Activated naive CD8-positive, alpha-beta T cell treated with anti-CD3 and anti-CD28 coated beads, Interleukin-2, amount 10 ng/mL, durations not matched to agents 7 days and 5 days (primary cell): ENCODE measurements around the gene ABCC4. TPM values are rescaled to one million over a fixed set of nuclear protein-coding genes. Genes with fewer than 3 reads are reported as not detected.

Source experiments
- ATAC-seq: fragments of 150-1000 bp; cut with Tn5 transposase; one replicate; pipeline ENCODE4 v1.10.0; 2021; ENCODE audit warnings: low read depth, moderate library complexity
- POLR2A ChIA-PET: fragments of 350-600 bp; sonication (Branson Sonifier 250); formaldehyde crosslinking; loops from one replicate; lab custom pipeline; 2021; ENCODE audit warnings: antibody characterized with exemption; lab: Charles Lee
- DNase-seq: peaks from one replicate; pipeline ENCODE4 v3.0.0; 2021
- H3K27ac Mint-ChIP-seq: one replicate; pipeline ENCODE4 v1.8.0; 2022; ENCODE audit warnings: mild to moderate bottlenecking, mixed read lengths
- H3K27me3 Mint-ChIP-seq: one replicate; pipeline ENCODE4 v1.8.0; 2022; ENCODE audit warnings: mild to moderate bottlenecking, moderate library complexity, mixed read lengths
- H3K36me3 Mint-ChIP-seq: one replicate; pipeline ENCODE4 v1.8.0; 2021; ENCODE audit warnings: mild to moderate bottlenecking, mixed read lengths
- H3K4me1 Mint-ChIP-seq: one replicate; pipeline ENCODE4 v1.8.0; 2021; ENCODE audit warnings: mixed read lengths
- H3K4me3 Mint-ChIP-seq: one replicate; pipeline ENCODE4 v1.8.0; 2022; ENCODE audit warnings: mild to moderate bottlenecking, moderate library complexity, mixed read lengths
- H3K9me3 Mint-ChIP-seq: one replicate; pipeline ENCODE4 v1.8.0; 2021; ENCODE audit warnings: mixed read lengths
- total RNA-seq, 2 experiments: library from RNA; stranded (reverse); gene quantifications; one replicate each; pipeline ENCODE4 v1.2.3, GENCODE V29; 2021

ABCC4 gene
- total RNA-seq, 2 experiments from 2014 or later = 5.7 to 6.4 TPM

GRCh38 chr13:95260031-95260525 is 41.2 kb downstream of the ABCC4 start:
- DNase-seq (no peak), ATAC-seq (no peak)
- H3K4me1 Mint-ChIP-seq = no peaks in the 10 kb centered on the region
- H3K27ac Mint-ChIP-seq = no peak overlapping the region
- no peaks in the 10 kb centered on the region for H3K9me3 Mint-ChIP-seq
- no peak overlapping the region for H3K4me3 Mint-ChIP-seq
- POLR2A ChIA-PET = no interaction called here
- H3K36me3 Mint-ChIP-seq = peaks cover 3% of the 10 kb centered on the region
- no peaks in the 10 kb centered on the region for H3K27me3 Mint-ChIP-seq

DNA sequence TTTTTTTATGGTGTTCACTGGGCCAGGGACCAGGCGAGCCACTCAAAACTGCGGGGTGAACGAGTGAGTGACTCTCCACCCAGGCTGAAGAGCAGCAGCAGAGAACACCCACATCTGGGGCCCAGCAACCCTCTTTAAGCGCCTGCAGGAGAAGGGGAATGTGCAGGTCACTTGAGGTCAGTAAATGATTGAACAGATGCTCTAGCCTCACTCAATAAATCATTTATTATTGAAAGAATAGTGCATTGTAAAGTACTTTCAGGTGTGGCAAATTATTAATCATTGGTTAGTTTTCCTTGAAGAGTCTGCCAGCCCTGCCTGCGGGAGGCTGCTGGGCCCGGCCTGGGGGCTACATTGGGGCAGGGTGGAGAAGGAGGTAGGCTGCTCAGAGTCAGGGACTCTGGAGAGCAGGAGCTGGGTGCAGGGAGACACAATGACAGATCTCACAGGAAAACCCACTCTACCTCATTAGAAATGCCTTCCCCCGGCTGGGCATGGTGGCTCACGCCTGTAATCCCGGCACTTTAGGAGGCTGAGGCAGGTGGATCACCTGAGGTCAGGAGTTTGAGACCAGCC is 42.5 kb downstream of the ABCC4 start:
- no peak overlapping the region for H3K4me3 Mint-ChIP-seq
- ATAC-seq = no peak
- POLR2A ChIA-PET = no interaction called here
- H3K9me3 Mint-ChIP-seq = no peaks in the 10 kb centered on the region
- H3K36me3 Mint-ChIP-seq = peaks cover 3% of the 10 kb centered on the region
- no peak for DNase-seq
- no peaks in the 10 kb centered on the region for H3K27me3 Mint-ChIP-seq
- H3K4me1 Mint-ChIP-seq = no peaks in the 10 kb centered on the region
- H3K27ac Mint-ChIP-seq = no peak overlapping the region

GRCh38 chr13:95258098-95258497 is 43.2 kb downstream of the ABCC4 start:
- no peak for DNase-seq

DNA sequence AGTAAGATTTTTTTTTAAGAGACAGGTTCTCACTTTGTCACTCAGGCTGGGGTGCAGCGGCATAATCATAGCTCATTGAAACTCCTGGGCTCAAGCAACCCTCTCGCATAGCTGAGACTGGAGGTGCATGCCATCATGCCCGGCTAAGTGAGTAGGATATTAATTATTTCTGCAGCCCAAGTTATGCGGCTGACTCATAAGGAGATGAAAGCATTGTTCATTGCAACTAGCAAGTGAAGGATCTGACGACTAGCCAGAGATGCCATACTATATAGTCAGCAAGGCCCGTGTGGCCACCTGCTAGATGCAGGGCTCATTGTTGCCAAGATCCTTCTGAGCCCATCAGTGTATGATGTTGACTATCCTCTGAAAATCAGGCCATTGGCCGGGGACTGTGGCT is 45.2 kb downstream of the ABCC4 start:
- POLR2A ChIA-PET = no interaction called here
- DNase-seq = no peak
- no peak overlapping the region for H3K4me3 Mint-ChIP-seq
- no peak for ATAC-seq
- H3K4me1 Mint-ChIP-seq = peaks cover 3% of the 10 kb centered on the region
- H3K27me3 Mint-ChIP-seq = no peaks in the 10 kb centered on the region
- H3K27ac Mint-ChIP-seq = no peak overlapping the region
- H3K36me3 Mint-ChIP-seq = peaks cover 1% of the 10 kb centered on the region
- H3K9me3 Mint-ChIP-seq = no peaks in the 10 kb centered on the region

More at GRCh38 chr13:95258098-95258497, 43.2 kb downstream of the ABCC4 start:
- Mint-ChIP-seq H3K9me3 (no peaks in the 10 kb centered on the region), H3K4me3 (no peak overlapping the region), H3K27ac (no peak overlapping the region), H3K36me3 (peaks cover 3% of the 10 kb centered on the region), H3K4me1 (no peaks in the 10 kb centered on the region), H3K27me3 (no peaks in the 10 kb centered on the region)
- POLR2A ChIA-PET = no interaction called here
- ATAC-seq = no peak

DNA sequence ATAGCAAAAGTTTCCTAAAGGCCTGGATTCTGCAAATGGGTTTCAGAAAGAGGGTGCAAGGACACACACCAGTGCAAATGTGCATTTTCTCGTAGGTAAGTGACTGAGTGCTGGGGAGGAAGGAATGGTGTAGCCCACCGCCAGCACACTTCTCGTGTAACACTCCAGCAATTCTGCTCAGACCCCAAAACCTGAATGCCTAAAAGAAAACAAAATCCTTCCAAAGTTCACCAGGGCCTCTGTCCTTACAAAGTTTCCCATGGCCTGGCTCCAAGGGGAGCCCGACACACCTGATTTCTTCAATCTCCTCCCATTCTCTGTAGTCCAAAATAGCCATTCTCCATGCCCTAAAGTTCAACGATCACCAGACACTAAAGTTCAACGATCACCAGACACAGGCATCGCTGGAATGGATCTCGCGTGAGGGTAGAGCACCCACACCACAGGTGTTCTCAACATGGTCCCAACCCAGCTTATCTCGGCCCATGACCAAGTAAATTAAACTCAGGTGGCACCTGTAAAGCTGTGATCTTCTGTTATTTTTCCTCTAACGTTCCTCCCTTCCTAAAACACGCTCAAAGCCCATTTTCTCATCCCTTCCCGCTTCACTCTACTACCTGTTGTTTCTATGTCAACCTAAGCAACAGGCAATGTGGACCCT is 46.0 kb downstream of the ABCC4 start:
- H3K27me3 Mint-ChIP-seq = no peaks in the 10 kb centered on the region
- peaks cover 4% of the 10 kb centered on the region for H3K4me1 Mint-ChIP-seq
- peaks cover 1% of the 10 kb centered on the region for H3K36me3 Mint-ChIP-seq
- POLR2A ChIA-PET = no interaction called here
- no peak overlapping the region for H3K27ac Mint-ChIP-seq
- ATAC-seq (no peak), DNase-seq (no peak)
- H3K4me3 Mint-ChIP-seq = no peak overlapping the region
- H3K9me3 Mint-ChIP-seq = no peaks in the 10 kb centered on the region

DNA sequence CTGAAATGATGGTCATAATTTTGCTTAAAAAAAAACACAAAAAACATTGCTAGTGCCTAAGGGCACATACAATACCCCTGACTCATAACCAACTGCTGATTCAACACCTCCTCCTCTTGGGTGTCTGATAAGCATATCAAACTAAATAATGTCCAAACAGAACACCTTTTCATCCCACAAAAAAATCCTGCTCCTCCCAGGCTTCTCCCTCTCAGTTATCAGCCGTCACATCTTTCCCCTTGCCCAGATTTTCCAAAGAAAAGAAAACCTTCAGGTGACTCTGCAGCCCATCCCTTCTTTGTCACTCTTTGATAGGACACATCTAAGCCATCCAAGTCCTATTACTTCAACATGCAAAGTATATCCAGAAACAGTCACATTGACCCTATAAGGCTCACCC is 46.9 kb downstream of the ABCC4 start:
- POLR2A ChIA-PET = no interaction called here
- H3K27ac Mint-ChIP-seq = no peak overlapping the region
- no peaks in the 10 kb centered on the region for H3K9me3 Mint-ChIP-seq
- no peak overlapping the region for H3K4me3 Mint-ChIP-seq
- H3K27me3 Mint-ChIP-seq = no peaks in the 10 kb centered on the region
- DNase-seq (no peak), ATAC-seq (no peak)
- peaks cover 1% of the 10 kb centered on the region for H3K36me3 Mint-ChIP-seq
- H3K4me1 Mint-ChIP-seq = peaks cover 4% of the 10 kb centered on the region

DNA sequence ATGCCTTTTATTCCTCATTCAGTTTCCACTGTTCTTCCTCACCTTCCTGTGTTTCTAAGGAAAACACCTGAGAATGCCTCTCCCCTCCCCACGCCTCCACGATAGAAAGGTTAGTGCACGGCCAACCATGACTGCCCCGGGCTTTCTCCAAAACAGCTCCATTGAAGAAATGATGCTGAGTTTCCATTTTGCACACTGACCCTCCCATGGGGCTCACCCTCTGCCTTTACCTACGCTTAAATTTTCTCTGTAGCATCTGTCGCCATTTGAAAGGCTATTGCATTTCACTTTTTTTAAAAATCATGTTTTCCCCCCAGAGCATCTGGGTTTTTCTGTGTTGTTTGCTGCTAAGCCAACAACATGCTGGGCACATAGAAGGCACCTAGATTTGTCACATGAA is 48.2 kb downstream of the ABCC4 start:
- no peak for DNase-seq
- H3K9me3 Mint-ChIP-seq = no peaks in the 10 kb centered on the region
- no peak overlapping the region for H3K4me3 Mint-ChIP-seq
- no peak overlapping the region for H3K27ac Mint-ChIP-seq
- H3K27me3 Mint-ChIP-seq = no peaks in the 10 kb centered on the region
- peaks cover 1% of the 10 kb centered on the region for H3K36me3 Mint-ChIP-seq
- peaks cover 4% of the 10 kb centered on the region for H3K4me1 Mint-ChIP-seq
- ATAC-seq = no peak
- POLR2A ChIA-PET = no interaction called here

DNA sequence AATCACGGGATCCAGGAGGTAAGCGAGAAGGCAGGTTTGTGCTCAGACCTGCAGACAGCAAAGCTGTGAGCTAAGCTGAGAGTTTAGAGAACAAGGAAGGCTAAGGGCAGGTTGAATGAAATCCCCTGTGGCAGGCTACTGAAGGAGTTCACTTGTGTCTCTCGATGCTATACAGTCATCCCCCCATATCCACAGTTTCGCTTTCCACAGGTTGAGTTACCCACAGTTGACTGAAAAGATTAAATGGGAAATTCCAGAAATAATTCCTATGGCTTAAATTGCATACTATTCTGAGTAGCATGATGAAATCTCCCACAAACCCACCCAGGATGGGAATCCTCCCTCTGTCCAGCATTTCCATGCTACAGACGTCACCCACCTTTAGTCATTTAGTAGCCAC is 49.6 kb downstream of the ABCC4 start:
- no peak for ATAC-seq
- no peak overlapping the region for H3K27ac Mint-ChIP-seq

DNA sequence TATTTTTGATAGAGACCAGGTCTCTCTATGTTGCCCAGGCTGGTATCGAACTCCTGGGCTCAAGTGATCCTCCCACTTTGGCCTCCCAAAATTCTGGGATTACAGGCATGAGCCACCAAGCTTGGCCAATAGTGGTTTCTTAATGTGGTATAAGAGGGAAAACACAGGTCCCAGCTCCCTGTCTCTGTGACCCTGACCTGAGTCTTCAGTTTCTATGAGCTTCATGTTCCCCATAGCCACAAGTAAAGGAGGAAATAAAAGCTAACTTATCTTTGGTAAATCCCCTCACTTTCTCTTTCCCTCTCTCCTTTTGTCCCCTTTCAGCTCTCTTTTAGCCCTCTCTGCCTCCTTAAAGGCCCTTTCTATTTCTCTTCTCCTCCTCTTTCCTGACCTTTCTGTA is 50.3 kb downstream of the ABCC4 start:
- H3K27me3 Mint-ChIP-seq = no peaks in the 10 kb centered on the region
- H3K9me3 Mint-ChIP-seq = no peaks in the 10 kb centered on the region
- DNase-seq = no peak
- POLR2A ChIA-PET = no interaction called here
- no peak overlapping the region for H3K4me3 Mint-ChIP-seq
- no peak overlapping the region for H3K27ac Mint-ChIP-seq
- H3K4me1 Mint-ChIP-seq = peaks cover 4% of the 10 kb centered on the region
- no peak for ATAC-seq
- H3K36me3 Mint-ChIP-seq = peaks cover 3% of the 10 kb centered on the region

More for the DNA sequence above, 49.6 kb downstream of the ABCC4 start:
- no peak for DNase-seq
- POLR2A ChIA-PET = no interaction called here
- peaks cover 2% of the 10 kb centered on the region for H3K36me3 Mint-ChIP-seq
- H3K27me3 Mint-ChIP-seq = no peaks in the 10 kb centered on the region
- no peak overlapping the region for H3K4me3 Mint-ChIP-seq
- H3K9me3 Mint-ChIP-seq = no peaks in the 10 kb centered on the region
- H3K4me1 Mint-ChIP-seq = peaks cover 4% of the 10 kb centered on the region

DNA sequence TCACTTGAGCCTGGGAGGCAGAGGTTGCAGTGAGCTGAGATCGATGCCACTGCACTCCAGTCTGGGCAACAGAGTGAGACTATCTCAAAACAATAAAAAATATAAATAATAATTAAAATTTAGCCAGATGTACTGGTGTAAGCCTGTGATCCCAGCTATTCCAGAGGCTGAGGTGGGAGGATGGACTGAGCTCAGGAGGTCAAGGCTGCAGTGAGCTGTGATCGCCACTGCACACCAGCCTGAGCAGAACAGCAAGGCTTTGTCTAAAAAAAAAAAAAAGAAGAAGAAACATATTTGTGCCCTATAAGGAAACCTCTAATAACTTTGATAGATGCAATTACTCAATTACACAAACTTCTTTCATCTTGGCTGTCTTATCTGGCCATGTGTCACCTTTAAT is 52.3 kb downstream of the ABCC4 start:
- Mint-ChIP-seq H3K9me3 (no peaks in the 10 kb centered on the region), H3K4me1 (peaks cover 4% of the 10 kb centered on the region), H3K27me3 (no peaks in the 10 kb centered on the region), H3K4me3 (no peak overlapping the region), H3K27ac (no peak overlapping the region), H3K36me3 (peaks cover 8% of the 10 kb centered on the region)
- DNase-seq (no peak), ATAC-seq (no peak)
- POLR2A ChIA-PET = no interaction called here

DNA sequence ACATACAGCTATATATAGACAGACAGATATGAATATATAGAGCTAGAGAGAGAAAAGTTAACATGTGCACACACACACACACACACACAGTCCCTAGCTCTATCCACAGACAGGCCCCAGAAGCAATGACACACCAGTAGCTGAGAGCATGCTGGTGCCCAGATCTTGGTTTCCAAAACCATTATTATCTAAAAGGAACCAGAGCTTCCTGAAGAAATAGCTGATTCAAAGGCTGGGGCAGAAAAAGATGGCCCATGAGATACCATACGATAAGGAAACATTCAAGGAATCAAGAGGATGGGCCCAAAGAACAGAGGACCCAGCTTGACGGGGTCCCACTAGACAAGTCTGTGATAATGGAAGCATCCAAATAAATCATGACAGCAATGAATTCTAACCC is 53.4 kb downstream of the ABCC4 start:
- POLR2A ChIA-PET = no interaction called here
- Mint-ChIP-seq H3K4me1 (peaks cover 4% of the 10 kb centered on the region), H3K27ac (no peak overlapping the region), H3K36me3 (peaks cover 8% of the 10 kb centered on the region), H3K9me3 (no peaks in the 10 kb centered on the region), H3K27me3 (no peaks in the 10 kb centered on the region), H3K4me3 (no peak overlapping the region)
- DNase-seq = no peak
- no peak for ATAC-seq

DNA sequence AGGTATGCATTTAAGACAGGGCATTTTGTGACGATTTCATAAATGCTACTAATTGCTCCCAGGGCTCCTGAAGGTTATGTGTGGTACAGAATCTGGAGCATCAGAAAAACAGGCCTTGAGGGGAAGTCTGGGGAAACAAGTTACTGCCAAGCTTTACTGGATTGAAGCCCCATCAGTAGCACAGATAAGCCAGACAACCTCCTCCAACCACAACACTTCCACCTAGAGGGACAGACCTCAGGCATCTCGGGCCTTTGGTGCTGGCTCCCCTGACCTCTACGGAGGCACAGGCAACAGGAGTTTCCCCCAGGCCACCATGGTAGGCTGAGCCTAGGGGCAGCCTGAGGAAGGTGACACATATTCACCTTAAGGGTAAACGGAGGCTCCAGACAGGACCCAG is 54.1 kb downstream of the ABCC4 start:
- Mint-ChIP-seq H3K27ac (no peak overlapping the region), H3K4me3 (no peak overlapping the region), H3K36me3 (peaks cover 8% of the 10 kb centered on the region), H3K27me3 (no peaks in the 10 kb centered on the region), H3K4me1 (peaks cover 4% of the 10 kb centered on the region), H3K9me3 (no peaks in the 10 kb centered on the region)
- POLR2A ChIA-PET = no interaction called here
- no peak for ATAC-seq
- DNase-seq = no peak

- Mint-ChIP-seq H3K27ac (no peak overlapping the region), H3K9me3 (no peaks in the 10 kb centered on the region), H3K4me3 (no peak overlapping the region), H3K27me3 (no peaks in the 10 kb centered on the region), H3K36me3 (peaks cover 8% of the 10 kb centered on the region), H3K4me1 (peaks cover 3% of the 10 kb centered on the region)
- POLR2A ChIA-PET = no interaction called here
- DNase-seq (no peak), ATAC-seq (no peak)
Observed at GRCh38 chr13:95246292-95247082, 54.8 kb downstream of the ABCC4 start.

GRCh38 chr13:95245071-95245470 is 56.2 kb downstream of the ABCC4 start:
- ATAC-seq (no peak), DNase-seq (no peak)
- Mint-ChIP-seq H3K27me3 (no peaks in the 10 kb centered on the region), H3K4me3 (no peak overlapping the region), H3K36me3 (peaks cover 10% of the 10 kb centered on the region), H3K4me1 (no peaks in the 10 kb centered on the region), H3K27ac (no peak overlapping the region), H3K9me3 (no peaks in the 10 kb centered on the region)
- POLR2A ChIA-PET = no interaction called here
